Lower leg skin (tissue), 3 donors: ENCODE measurements around the gene TBC1D10A.

Experiments
- CTCF ChIP-seq, 3 donors: fragments of 450-650 bp; IDR thresholded peaks; one replicate each; pipeline ENCODE4 v1.5.1; 2016; ENCODE audit warnings: antibody characterized with exemption in 3 of 3, mild to moderate bottlenecking in 3 of 3, moderate library complexity in 2 of 3
- POLR2A ChIP-seq, 2 donors: fragments of 450-650 bp; IDR thresholded peaks; one replicate each; pipeline ENCODE4 v1.6.1; 2016 to 2017; ENCODE audit warnings: antibody characterized with exemption in 2 of 2, mild to moderate bottlenecking in 1 of 2, moderate library complexity in 1 of 2

GRCh38 chr22:30280505-30280904, 46.2 kb downstream of the TBC1D10A start:
- TF ChIP-seq CTCF (IDR thresholded peaks at IDR 0.05) (no peak), POLR2A (IDR thresholded peaks at IDR 0.05) (no peak)
